ENCODE results near the gene THRB.
A peak's percentile ranks its signal among the peaks of the same experiment; 100 is the strongest.

THRB gene

DNA sequence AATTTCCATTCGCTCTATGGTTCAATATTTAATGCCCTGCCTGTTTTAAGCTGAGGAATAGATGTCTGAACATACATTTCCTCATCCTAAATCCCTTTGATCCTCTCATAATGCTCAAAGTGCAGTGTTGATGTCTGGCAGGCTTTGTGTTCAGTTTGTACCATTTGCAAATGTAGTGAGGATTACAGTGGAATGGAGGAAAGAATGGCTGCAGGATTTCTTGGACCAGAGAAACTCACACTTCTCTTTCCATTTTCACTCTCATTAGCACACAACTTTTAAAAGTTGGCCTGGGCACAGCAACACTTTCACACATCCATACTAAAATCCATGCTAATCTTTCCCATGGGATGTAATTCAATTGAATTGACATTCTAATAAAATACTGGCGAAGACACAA lies 28.6 kb upstream of the THRB start:
- TF ChIP-seq, protein P1, sequence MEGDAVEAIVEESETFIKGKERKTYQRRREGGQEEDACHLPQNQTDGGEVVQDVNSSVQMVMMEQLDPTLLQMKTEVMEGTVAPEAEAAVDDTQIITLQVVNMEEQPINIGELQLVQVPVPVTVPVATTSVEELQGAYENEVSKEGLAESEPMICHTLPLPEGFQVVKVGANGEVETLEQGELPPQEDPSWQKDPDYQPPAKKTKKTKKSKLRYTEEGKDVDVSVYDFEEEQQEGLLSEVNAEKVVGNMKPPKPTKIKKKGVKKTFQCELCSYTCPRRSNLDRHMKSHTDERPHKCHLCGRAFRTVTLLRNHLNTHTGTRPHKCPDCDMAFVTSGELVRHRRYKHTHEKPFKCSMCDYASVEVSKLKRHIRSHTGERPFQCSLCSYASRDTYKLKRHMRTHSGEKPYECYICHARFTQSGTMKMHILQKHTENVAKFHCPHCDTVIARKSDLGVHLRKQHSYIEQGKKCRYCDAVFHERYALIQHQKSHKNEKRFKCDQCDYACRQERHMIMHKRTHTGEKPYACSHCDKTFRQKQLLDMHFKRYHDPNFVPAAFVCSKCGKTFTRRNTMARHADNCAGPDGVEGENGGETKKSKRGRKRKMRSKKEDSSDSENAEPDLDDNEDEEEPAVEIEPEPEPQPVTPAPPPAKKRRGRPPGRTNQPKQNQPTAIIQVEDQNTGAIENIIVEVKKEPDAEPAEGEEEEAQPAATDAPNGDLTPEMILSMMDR (IDR thresholded peaks at IDR 0.05; ENCODE audit: control insufficient read depth, insufficient read depth, low read depth, low read length, missing control alignments) = no peak
- DNase-seq (ENCODE audit: low read depth) = no peak
- H3K4me3 ChIP-seq (ENCODE audit: control insufficient read depth, low read depth, low read length) = no peak overlapping the region

- H3K4me3 ChIP-seq (ENCODE audit: control insufficient read depth, low read depth, low read length) = peak overlapping the region; percentile 46
- TF ChIP-seq, protein P1 (IDR thresholded peaks at IDR 0.05; ENCODE audit: control insufficient read depth, insufficient read depth, low read depth, low read length, missing control alignments) = no peak
- DNase-seq (ENCODE audit: low read depth) = no peak
Measured at GRCh38 chr3:24522146-24522579, 27.5 kb upstream of the THRB start.

DNA sequence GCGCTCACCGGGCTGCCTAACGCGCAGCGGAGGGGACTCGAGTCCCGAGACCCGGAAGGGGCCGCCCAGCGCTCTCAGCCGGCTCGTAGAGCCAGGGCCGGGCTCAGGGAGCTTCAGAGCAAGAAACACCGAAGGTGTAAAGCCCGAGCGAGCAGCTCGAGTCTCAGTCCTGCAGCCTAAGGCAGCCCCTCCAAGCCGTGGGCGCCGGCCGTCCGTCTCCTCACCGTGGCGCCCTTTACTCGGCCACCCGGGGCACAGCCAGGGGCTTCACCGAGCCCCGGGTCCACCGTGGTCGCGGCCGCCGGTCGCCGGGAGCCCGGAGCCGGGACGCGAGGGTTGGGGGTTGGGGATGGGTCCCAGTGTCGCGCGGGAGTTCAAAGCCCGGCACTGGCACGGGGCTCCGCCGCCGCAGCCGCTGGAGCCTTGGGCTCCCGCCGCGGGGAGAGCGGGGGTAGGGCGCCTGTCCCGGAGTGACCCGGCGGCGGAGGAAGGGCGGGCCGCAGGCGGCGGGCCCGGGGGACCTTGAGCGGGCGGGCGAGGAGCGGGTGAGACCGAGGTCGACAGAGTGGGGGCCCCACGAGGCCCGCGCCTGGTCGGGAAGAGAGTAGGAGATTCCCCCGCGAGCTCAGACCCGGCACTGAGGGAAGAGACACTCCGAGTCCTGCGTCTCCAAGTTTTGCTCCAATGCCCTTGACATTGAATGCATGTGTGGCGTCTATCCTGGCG lies 26.9 kb upstream of the THRB start:
- TF ChIP-seq, protein P1 (IDR thresholded peaks at IDR 0.05; ENCODE audit: control insufficient read depth, insufficient read depth, low read depth, low read length, missing control alignments) = no peak
- peak overlapping the region; percentile 46 for H3K4me3 ChIP-seq (ENCODE audit: control insufficient read depth, low read depth, low read length)
- no peak for DNase-seq (ENCODE audit: low read depth)

DNA sequence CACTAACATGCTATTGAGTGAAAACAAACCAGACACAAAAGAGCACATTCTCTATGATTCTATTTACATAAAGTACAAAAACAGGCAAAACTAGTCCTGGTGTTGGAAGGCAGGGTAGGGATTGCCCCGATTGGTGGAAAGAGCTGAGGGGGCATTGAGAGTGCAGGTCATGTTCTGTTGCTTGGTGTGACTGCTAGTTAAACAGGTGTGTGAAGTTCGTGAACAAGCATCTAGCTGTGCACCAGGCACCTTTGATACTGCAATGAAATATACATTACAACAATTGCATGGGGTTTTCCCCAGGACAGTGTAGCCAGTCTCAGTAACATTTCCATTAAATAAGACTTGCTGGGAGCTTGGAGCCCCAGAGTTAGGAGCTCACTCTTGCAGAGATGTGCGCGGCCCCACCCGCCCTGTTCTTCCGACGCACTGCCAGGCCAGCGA lies 26.3 kb upstream of the THRB start:
- TF ChIP-seq, protein P1 (IDR thresholded peaks at IDR 0.05; ENCODE audit: control insufficient read depth, insufficient read depth, low read depth, low read length, missing control alignments) = no peak
- DNase-seq (ENCODE audit: low read depth) = no peak
- H3K4me3 ChIP-seq (ENCODE audit: control insufficient read depth, low read depth, low read length) = peak overlapping the region; percentile 46

DNA sequence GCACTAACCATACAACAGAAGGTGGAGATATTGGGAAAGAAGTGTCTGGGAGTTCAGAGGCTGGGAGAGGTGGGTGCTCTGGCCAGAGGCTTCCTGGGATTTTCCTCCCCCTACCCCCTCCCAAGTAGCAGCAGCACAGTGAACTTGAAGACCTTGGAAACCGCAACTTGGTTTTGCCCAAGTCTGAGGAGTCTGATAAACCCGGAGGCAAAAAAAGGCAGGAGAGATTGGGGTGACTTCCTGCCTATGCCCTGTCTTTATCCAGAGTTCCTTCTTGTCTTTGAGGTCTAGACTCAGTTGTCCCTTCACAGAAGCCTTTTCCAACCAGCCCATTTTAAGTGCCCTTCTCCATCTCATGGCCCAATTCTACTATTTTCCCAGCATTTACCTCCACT lies 25.4 kb upstream of the THRB start:
- TF ChIP-seq, protein P1 (IDR thresholded peaks at IDR 0.05; ENCODE audit: control insufficient read depth, insufficient read depth, low read depth, low read length, missing control alignments) = no peak
- DNase-seq (ENCODE audit: low read depth) = no peak
- no peak overlapping the region for H3K4me3 ChIP-seq (ENCODE audit: control insufficient read depth, low read depth, low read length)

DNA sequence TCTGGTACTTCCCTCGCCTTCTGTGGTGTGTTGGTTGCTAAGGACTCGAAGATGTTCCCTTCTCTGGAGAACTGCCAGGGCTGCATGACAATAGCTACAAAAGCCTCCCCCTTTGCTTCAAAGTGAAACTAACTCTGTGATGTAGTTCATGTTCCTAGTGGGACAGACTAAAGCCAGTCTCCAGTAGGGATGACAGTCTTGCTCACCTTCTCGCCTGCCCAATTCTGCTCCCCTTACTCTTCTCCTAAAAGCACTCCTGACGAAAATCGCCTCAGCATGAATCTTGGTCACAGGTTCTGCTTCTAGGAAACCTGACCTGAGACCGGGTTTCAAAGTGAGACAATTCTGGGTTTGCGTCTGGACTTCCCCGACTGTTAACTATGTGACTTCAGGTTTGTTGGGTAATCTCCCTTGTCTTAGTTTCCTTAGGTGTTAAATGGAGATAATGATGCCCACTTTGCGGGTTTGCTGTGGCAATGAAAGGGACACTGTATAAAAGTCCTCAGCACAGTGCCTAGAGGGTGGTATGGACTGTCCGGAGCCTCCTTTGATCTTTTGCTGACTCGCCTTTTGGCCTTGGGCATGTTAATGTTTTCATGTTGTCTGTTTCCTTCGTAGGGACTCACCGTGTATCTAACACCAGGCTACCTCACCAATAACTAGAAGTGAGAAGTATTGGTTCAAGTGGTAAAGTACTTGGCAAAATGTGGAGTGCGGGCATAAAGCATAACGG lies 24.9 kb upstream of the THRB start:
- no peak overlapping the region for H3K4me3 ChIP-seq (ENCODE audit: control insufficient read depth, low read depth, low read length)
- TF ChIP-seq, protein P1 (IDR thresholded peaks at IDR 0.05; ENCODE audit: control insufficient read depth, insufficient read depth, low read depth, low read length, missing control alignments) = no peak
- DNase-seq (ENCODE audit: low read depth) = no peak
